Measurements from ENCODE around the gene NME4.
"Not testable (repeated sequence)": the region's sequence is repeated elsewhere in the genome, so short reads cannot be mapped to it uniquely, and the experiment has no call there.

NME4 gene

GRCh38 chr16:378113-378820 lies 18.7 kb upstream of the NME4 start:
- not testable (repeated sequence) for DNase-seq

GRCh38 chr16:378821-379182 lies 18.2 kb upstream of the NME4 start:
- DNase-seq: no peak

- DNase-seq: no peak
Measured at GRCh38 chr16:379183-379960, 17.6 kb upstream of the NME4 start.

GRCh38 chr16:379961-380761 lies 16.8 kb upstream of the NME4 start:
- DNase-seq: no peak

- DNase-seq: no peak
Measured at GRCh38 chr16:380762-381011, 16.3 kb upstream of the NME4 start.

GRCh38 chr16:381012-381788 lies 15.8 kb upstream of the NME4 start:
- DNase-seq: peak; percentile 57

- DNase-seq: peak; percentile 62
Measured at GRCh38 chr16:381789-382717, 14.9 kb upstream of the NME4 start, which contains the start of gene PGAP6. Gene PGAP6, minus strand, starts transcription at chr16:381978. Its CDS starts 157 bp downstream, at chr16:381821.

GRCh38 chr16:383326-384051 lies 13.5 kb upstream of the NME4 start:
- peak; percentile 50 for DNase-seq

GRCh38 chr16:386641-387156 lies 10.3 kb upstream of the NME4 start:
- DNase-seq: peak; percentile 32

- not testable (repeated sequence) for DNase-seq
Measured at GRCh38 chr16:387761-388666, 9.0 kb upstream of the NME4 start.

- no peak for DNase-seq
Measured at GRCh38 chr16:389352-389751, 7.6 kb upstream of the NME4 start.

- DNase-seq: peak; percentile 76
Measured at GRCh38 chr16:391885-392335, 5.1 kb upstream of the NME4 start.

GRCh38 chr16:392450-393030 lies 4.5 kb upstream of the NME4 start:
- DNase-seq: no peak

GRCh38 chr16:396199-396598 lies 800 bp upstream of the NME4 start:
- DNase-seq: no peak

- DNase-seq: peak; percentile 81
Measured at GRCh38 chr16:396605-397004, 394 bp upstream of the NME4 start.

GRCh38 chr16:397736-398332 lies 835 bp downstream of the NME4 start:
- DNase-seq: peak; percentile 77

GRCh38 chr16:398561-399339 lies 1.8 kb downstream of the NME4 start:
- no peak for DNase-seq
